ENCODE data around the gene NEDD4L. TPM values are rescaled to one million over a fixed set of nuclear protein-coding genes. Genes with fewer than 3 reads are reported as not detected.

NEDD4L gene
- total and polyA plus RNA-seq, 8 donors = 45.0 to 113 (median 66.4) TPM

DNA sequence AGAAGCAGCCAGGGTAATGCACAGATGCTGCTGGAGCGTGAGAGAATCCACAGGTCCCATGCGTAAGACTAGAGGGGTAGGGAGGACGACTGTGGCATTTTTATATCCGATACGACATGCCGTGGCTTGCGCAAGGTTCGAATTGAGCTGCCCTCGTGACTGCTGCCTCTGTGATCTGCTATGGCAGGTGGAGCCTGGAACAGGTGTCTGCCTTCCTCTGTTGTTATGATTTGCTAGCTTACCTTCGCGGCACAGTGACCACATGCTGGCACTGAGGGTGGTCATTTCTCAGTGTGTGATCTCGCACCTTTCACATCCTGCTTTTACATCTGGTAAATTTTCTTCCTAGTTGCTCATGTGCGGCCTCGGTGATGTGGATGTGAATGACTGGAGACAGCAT is 344.7 kb downstream of the NEDD4L start:
- Histone ChIP-seq H3K27ac (no peak overlapping the region), H3K4me1 (no peaks in the 10 kb centered on the region), H3K27me3 (no peaks in the 10 kb centered on the region), H3K4me3 (no peak overlapping the region), H3K36me3 (peaks cover 6 to 91% (median 13%) of the 10 kb centered on the region in 3 donors), H3K9me3 (no peaks in the 10 kb centered on the region)
- DNase-seq (peak in 1 of 6 donors; percentile 6), ATAC-seq (no peak), FAIRE-seq (no peak)
- TF ChIP-seq, protein P1, sequence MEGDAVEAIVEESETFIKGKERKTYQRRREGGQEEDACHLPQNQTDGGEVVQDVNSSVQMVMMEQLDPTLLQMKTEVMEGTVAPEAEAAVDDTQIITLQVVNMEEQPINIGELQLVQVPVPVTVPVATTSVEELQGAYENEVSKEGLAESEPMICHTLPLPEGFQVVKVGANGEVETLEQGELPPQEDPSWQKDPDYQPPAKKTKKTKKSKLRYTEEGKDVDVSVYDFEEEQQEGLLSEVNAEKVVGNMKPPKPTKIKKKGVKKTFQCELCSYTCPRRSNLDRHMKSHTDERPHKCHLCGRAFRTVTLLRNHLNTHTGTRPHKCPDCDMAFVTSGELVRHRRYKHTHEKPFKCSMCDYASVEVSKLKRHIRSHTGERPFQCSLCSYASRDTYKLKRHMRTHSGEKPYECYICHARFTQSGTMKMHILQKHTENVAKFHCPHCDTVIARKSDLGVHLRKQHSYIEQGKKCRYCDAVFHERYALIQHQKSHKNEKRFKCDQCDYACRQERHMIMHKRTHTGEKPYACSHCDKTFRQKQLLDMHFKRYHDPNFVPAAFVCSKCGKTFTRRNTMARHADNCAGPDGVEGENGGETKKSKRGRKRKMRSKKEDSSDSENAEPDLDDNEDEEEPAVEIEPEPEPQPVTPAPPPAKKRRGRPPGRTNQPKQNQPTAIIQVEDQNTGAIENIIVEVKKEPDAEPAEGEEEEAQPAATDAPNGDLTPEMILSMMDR (IDR thresholded peaks at IDR 0.05) = no peak
- 91 to 95% methylated on average over 14 of the region's 14 CpGs for WGBS, 2 donors
- intact Hi-C loops (cut with DNase I) = loop anchor here in 1 of 3 donors (10.0 kb wide), 1 partner anchor 64 kb away; no protein-coding TSS in a partner anchor

DNA sequence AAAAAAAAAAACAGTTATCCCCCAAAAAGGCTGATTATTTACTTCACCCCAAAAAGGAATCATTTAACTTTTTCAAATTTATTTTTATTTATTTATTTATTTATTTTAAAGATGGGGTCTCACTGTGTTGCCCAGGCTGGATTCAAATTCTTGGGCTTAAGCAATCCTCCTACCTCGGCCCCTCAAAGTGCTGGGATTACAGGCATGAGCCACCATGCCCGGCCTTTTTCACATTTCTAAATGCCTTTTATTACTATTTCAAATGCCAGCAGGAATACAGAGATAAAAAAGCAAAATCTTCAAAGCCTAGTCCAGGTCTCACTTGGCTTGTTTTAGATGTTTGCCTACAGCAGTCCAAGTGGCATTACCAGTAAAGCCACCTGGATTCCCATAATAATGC is 345.7 kb downstream of the NEDD4L start:
- Histone ChIP-seq H3K4me1 (no peaks in the 10 kb centered on the region), H3K27ac (no peak overlapping the region), H3K4me3 (no peak overlapping the region), H3K9me3 (no peaks in the 10 kb centered on the region), H3K36me3 (peaks cover 6 to 91% (median 13%) of the 10 kb centered on the region in 3 donors), H3K27me3 (no peaks in the 10 kb centered on the region)
- ATAC-seq = no peak
- TF ChIP-seq, protein P1 (IDR thresholded peaks at IDR 0.05) = no peak
- no peak for FAIRE-seq
- intact Hi-C loops (cut with DNase I) = loop anchor here in 1 of 3 donors (10.0 kb wide), 1 partner anchor 65 kb away; no protein-coding TSS in a partner anchor
- 89 to 91% methylated on average over 2 of the region's 2 CpGs for WGBS, 2 donors
- DNase-seq = no peak

DNA sequence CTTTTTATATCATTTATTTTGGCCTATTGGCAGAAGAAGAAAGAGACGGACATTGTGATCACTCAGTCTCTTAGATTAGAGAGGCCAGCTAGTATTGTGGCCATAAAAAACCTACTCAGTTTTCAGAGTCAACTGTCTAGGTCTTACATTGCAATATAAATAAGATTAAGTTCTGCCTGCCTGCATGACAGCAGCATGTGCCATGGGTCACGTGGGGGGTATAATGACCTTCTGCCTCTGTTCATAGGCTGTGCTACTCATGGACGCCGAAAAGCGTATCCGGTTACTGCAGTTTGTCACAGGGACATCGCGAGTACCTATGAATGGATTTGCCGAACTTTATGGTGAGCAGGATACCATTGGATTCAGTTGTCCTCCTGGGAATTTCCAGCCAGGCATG is 346.4 kb downstream of the NEDD4L start:
- Histone ChIP-seq H3K27ac (no peak overlapping the region), H3K4me1 (no peaks in the 10 kb centered on the region), H3K27me3 (no peaks in the 10 kb centered on the region), H3K4me3 (no peak overlapping the region), H3K36me3 (peaks cover 4 to 90% (median 10%) of the 10 kb centered on the region in 3 donors), H3K9me3 (no peaks in the 10 kb centered on the region)
- 95% methylated on average over 9 of the region's 9 CpGs for WGBS, 2 donors
- FAIRE-seq (no peak), ATAC-seq (no peak), DNase-seq (peak in 1 of 6 donors; percentile 8)
- TF ChIP-seq, protein P1 (IDR thresholded peaks at IDR 0.05) = no peak
- intact Hi-C loops (cut with DNase I) = no loop called here

DNA sequence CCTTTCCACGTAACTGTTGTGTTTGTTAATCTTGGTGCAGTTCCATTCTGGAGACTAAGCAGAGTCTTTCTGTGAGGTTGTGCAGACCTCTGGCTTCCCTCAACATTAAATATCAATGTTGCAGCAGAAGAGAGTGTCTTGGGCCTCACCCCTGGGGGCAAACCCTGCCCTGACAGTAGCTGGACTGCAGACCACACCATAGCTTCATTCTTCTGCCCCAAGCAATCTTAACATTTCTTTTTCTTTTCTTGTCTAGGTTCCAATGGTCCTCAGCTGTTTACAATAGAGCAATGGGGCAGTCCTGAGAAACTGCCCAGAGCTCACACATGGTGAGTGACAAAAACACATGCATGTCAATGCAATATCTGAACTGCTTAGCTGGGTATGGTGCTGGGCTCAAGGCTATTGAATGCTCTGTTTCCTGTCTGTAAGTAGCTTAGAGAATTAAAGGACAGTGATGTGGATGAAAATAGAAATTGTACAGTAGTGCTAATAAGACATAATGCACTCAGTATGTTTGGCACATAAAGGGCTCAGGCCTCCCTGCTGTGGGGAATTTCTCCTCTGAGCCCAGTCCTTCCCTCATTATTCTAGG is 347.3 kb downstream of the NEDD4L start:
- H3K4me1 ChIP-seq = no peaks in the 10 kb centered on the region
- WGBS, 2 donors = 55 to 59% methylated on average over 1 of the region's 1 CpG
- no peak overlapping the region for H3K27ac ChIP-seq
- DNase-seq (peak in 1 of 6 donors; percentile 11), ATAC-seq (peak in 2 of 4 donors; percentile 47 to 80), FAIRE-seq (no peak)
- no peaks in the 10 kb centered on the region for H3K9me3 ChIP-seq
- H3K27me3 ChIP-seq = no peaks in the 10 kb centered on the region
- peaks cover 4 to 84% (median 10%) of the 10 kb centered on the region in 3 donors for H3K36me3 ChIP-seq
- TF ChIP-seq, protein P1 (IDR thresholded peaks at IDR 0.05) = no peak
- no peak overlapping the region for H3K4me3 ChIP-seq
- intact Hi-C loops (cut with DNase I) = no loop called here

DNA sequence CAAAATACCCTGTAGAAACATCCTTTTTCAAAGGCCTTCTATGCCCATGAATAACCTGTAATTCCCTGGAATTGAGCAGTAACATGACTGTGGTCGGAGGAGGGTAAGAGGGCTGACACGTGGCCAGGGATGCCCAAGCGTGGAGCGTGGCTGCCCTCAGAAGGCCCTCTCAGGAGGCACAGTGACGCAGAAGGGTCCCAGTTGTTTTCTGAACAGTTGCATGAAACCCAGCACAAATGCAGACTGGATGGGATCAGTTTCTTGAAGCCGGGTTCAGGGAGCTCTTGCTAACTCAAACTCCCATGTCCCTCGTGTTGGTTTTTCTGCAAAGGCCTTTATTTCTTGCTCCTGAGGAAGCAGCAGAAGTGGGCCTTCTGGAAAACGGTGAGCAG is 347.9 kb downstream of the NEDD4L start:
- DNase-seq (no peak), FAIRE-seq (no peak), ATAC-seq (no peak)
- 86 to 89% methylated on average over 8 of the region's 8 CpGs for WGBS, 2 donors
- H3K27ac ChIP-seq = no peak overlapping the region
- no peak overlapping the region for H3K4me3 ChIP-seq
- H3K9me3 ChIP-seq = no peaks in the 10 kb centered on the region
- intact Hi-C loops (cut with DNase I) = no loop called here
- no peaks in the 10 kb centered on the region for H3K27me3 ChIP-seq
- TF ChIP-seq, protein P1 (IDR thresholded peaks at IDR 0.05) = no peak
- H3K4me1 ChIP-seq = no peaks in the 10 kb centered on the region
- peaks cover 4 to 80% (median 16%) of the 10 kb centered on the region in 3 donors for H3K36me3 ChIP-seq

Data from pancreas (tissue), 10 donors.